Measurements from ENCODE around the gene PTPRN. TPM values are rescaled to one million over a fixed set of nuclear protein-coding genes. Genes with fewer than 3 reads are reported as not detected.

PTPRN gene
- total RNA-seq, 1 donor from 2014 or later = 30.5 TPM

DNA sequence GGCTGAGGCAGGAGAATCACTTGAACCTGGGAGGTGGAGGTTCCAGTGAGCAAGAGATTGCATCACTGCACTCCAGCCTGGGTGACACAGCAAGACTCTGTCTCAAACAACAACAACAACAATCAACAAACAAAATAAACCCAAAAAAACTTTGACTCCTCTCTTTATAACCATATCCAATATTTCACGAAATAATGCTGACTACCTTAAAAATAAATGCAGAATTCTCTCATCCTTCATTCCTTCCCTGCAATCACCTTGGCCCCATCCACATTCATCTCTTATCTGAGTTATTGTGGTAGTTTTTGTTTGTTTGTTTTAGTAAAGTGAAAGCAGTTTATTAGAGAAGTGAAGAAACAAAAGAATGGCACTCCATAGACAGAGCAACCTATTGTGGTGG lies 3.2 kb downstream of the PTPRN start:
- H3K4me1 Mint-ChIP-seq (ENCODE audit: low read depth) = peaks cover 2% of the 10 kb centered on the region
- peaks cover 94% of the 10 kb centered on the region for H3K27me3 Mint-ChIP-seq
- no peak for DNase-seq (ENCODE audit: low spot score, unreplicated experiment)
- no peak overlapping the region for H3K27ac Mint-ChIP-seq
- TF ChIP-seq CTCF (IDR thresholded peaks at IDR 0.05; ENCODE audit: unreplicated experiment) = no peak
- no peaks in the 10 kb centered on the region for H3K9me3 Mint-ChIP-seq (ENCODE audit: low read depth)
- no peaks in the 10 kb centered on the region for H3K36me3 Mint-ChIP-seq (ENCODE audit: insufficient read depth)
- H3K4me3 Mint-ChIP-seq (ENCODE audit: low read depth) = no peak overlapping the region

- TF ChIP-seq CTCF (IDR thresholded peaks at IDR 0.05; ENCODE audit: unreplicated experiment) = no peak
- no peak for DNase-seq (ENCODE audit: low spot score, unreplicated experiment)
- no peak overlapping the region for H3K4me3 Mint-ChIP-seq (ENCODE audit: low read depth)
- H3K9me3 Mint-ChIP-seq (ENCODE audit: low read depth) = no peaks in the 10 kb centered on the region
- peaks cover 95% of the 10 kb centered on the region for H3K27me3 Mint-ChIP-seq
- H3K27ac Mint-ChIP-seq = no peak overlapping the region
- peaks cover 2% of the 10 kb centered on the region for H3K4me1 Mint-ChIP-seq (ENCODE audit: low read depth)
- no peaks in the 10 kb centered on the region for H3K36me3 Mint-ChIP-seq (ENCODE audit: insufficient read depth)
Observed at GRCh38 chr2:219304223-219304622, 5.0 kb downstream of the PTPRN start.

DNA sequence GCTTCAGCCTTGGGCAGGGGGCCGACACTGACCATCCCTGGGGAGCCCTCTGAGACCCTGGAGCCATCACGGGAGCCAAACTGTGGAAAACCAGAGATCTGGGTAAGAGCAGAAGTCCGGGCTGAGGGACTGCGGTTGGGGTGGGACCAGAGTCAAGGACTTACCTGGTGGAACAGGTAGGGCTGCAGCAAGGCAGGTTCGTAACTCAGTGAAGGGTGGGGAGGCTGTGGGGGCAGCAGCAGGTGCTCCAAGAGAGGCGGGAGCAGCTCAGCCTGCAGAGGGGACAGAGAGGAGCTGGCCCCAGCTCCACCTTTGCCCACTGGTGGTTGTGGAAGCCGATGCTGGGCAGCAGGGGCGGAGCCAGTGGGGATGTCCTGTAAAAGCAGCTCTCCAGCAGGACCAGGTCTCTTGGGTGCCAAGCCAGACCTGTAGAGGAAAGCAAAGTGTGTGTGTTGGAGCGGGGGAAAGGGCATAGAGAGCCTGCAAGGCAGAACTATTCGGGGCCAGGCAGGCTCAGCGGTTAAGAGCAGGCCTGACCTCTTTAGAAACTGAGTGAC lies 6.7 kb downstream of the PTPRN start:
- Mint-ChIP-seq H3K36me3 (ENCODE audit: insufficient read depth) (no peaks in the 10 kb centered on the region), H3K4me3 (ENCODE audit: low read depth) (no peak overlapping the region), H3K9me3 (ENCODE audit: low read depth) (no peaks in the 10 kb centered on the region), H3K27ac (no peak overlapping the region), H3K4me1 (ENCODE audit: low read depth) (no peaks in the 10 kb centered on the region), H3K27me3 (peaks cover 88% of the 10 kb centered on the region)
- DNase-seq (ENCODE audit: low spot score, unreplicated experiment) = no peak
- no peak for TF ChIP-seq CTCF (IDR thresholded peaks at IDR 0.05; ENCODE audit: unreplicated experiment)

GRCh38 chr2:219300022-219300421 lies 9.2 kb downstream of the PTPRN start:
- Mint-ChIP-seq H3K4me3 (ENCODE audit: low read depth) (no peak overlapping the region), H3K36me3 (ENCODE audit: insufficient read depth) (no peaks in the 10 kb centered on the region), H3K27me3 (peaks cover 72% of the 10 kb centered on the region), H3K9me3 (ENCODE audit: low read depth) (no peaks in the 10 kb centered on the region), H3K4me1 (ENCODE audit: low read depth) (no peaks in the 10 kb centered on the region), H3K27ac (no peak overlapping the region)
- no peak for TF ChIP-seq CTCF (IDR thresholded peaks at IDR 0.05; ENCODE audit: unreplicated experiment)
- DNase-seq (ENCODE audit: low spot score, unreplicated experiment) = no peak

GRCh38 chr2:219299372-219299760 lies 9.8 kb downstream of the PTPRN start:
- Mint-ChIP-seq H3K27ac (no peak overlapping the region), H3K4me1 (ENCODE audit: low read depth) (peaks cover under 1% of the 10 kb centered on the region), H3K27me3 (peaks cover 66% of the 10 kb centered on the region), H3K9me3 (ENCODE audit: low read depth) (no peaks in the 10 kb centered on the region), H3K36me3 (ENCODE audit: insufficient read depth) (no peaks in the 10 kb centered on the region), H3K4me3 (ENCODE audit: low read depth) (no peak overlapping the region)
- DNase-seq (ENCODE audit: low spot score, unreplicated experiment) = no peak
- TF ChIP-seq CTCF (IDR thresholded peaks at IDR 0.05; ENCODE audit: unreplicated experiment) = no peak

Data from progenitor cell of endocrine pancreas (in vitro differentiated cells).